GM12864 (cell line): ENCODE measurements around the gene TEX22.
A peak's percentile ranks its signal among the peaks of the same experiment; 100 is the strongest.

Experiments
- DNase-seq: peaks from one replicate; pipeline ENCODE4 v3.0.0-alpha.2; 2011; ENCODE audit warnings: low read depth
- H3K4me3 ChIP-seq: 2 replicates; pipeline ENCODE4 v1.5.1; 2011; ENCODE audit warnings: mild to moderate bottlenecking, low read depth, low read length, control low read depth
- CTCF ChIP-seq: IDR thresholded peaks from 2 replicates; pipeline ENCODE4 v1.5.1; 2011; ENCODE audit warnings: low read depth, mild to moderate bottlenecking, moderate library complexity, low read length, control low read depth, inconsistent platforms; ENCODE audit errors: missing control alignments

TEX22 gene

GRCh38 chr14:105444859-105445258 is 46.5 kb downstream of the TEX22 start:
- no peak for TF ChIP-seq CTCF
- H3K4me3 ChIP-seq = no peak overlapping the region
- no peak for DNase-seq

GRCh38 chr14:105445290-105445689 is 47.0 kb downstream of the TEX22 start:
- no peak overlapping the region for H3K4me3 ChIP-seq
- DNase-seq = no peak
- no peak for TF ChIP-seq CTCF

- H3K4me3 ChIP-seq = no peak overlapping the region
Observed at GRCh38 chr14:105445901-105446845, 47.8 kb downstream of the TEX22 start.

GRCh38 chr14:105446971-105447370 is 48.6 kb downstream of the TEX22 start:
- H3K4me3 ChIP-seq = no peak overlapping the region
- DNase-seq = no peak
- no peak for TF ChIP-seq CTCF

More at GRCh38 chr14:105445901-105446845, 47.8 kb downstream of the TEX22 start:
- no peak for TF ChIP-seq CTCF
- DNase-seq = no peak

- H3K4me3 ChIP-seq = no peak overlapping the region
- no peak for TF ChIP-seq CTCF
- DNase-seq = no peak
Observed at GRCh38 chr14:105447651-105448640, 49.6 kb downstream of the TEX22 start.

GRCh38 chr14:105448706-105449111 is 50.4 kb downstream of the TEX22 start:
- peak; percentile 83 for TF ChIP-seq CTCF
- no peak overlapping the region for H3K4me3 ChIP-seq
- no peak for DNase-seq
